Natural killer cell (primary cell): ENCODE data around the gene OR9Q1. TPM values are rescaled to one million over a fixed set of nuclear protein-coding genes. Genes with fewer than 3 reads are reported as not detected.

ENCODE experiments used
- ATAC-seq, 3 donors: fragments of 150-1000 bp in 2 of 3; fragments of 200-7000 bp in 1 of 3; cut with Tn5 transposase; 1 replicate in 1 of 3; 2 replicates in 2 of 3; pipeline ENCODE4 v1.10.0; 2021; ENCODE audit warnings: mild to moderate bottlenecking in 2 of 3, moderate library complexity in 2 of 3
- DNase-seq, 2 donors: peaks; one replicate each; pipeline versions ENCODE4 v3.0.0 to v3.0.0-alpha.2; 2013 to 2021; ENCODE audit warnings: mixed read lengths in 1 of 2
- H3K27ac ChIP-seq: one replicate; pipeline ENCODE4 v1.5.1; 2013; ENCODE audit warnings: mild to moderate bottlenecking, low read length
- H3K27me3 ChIP-seq: one replicate; pipeline ENCODE4 v1.6.1; 2013; ENCODE audit warnings: low read length; ENCODE audit not compliant: control insufficient read depth, insufficient read depth
- H3K36me3 ChIP-seq: one replicate; pipeline ENCODE4 v1.6.1; 2013; ENCODE audit warnings: low read length; ENCODE audit not compliant: control insufficient read depth, insufficient read depth
- H3K4me1 ChIP-seq: one replicate; pipeline ENCODE4 v1.6.1; 2013; ENCODE audit warnings: low read length; ENCODE audit not compliant: control insufficient read depth, insufficient read depth
- H3K4me3 ChIP-seq: one replicate; pipeline ENCODE4 v1.5.1; 2013; ENCODE audit warnings: low read length
- H3K9me3 ChIP-seq: one replicate; pipeline ENCODE4 v1.6.1; 2013; ENCODE audit warnings: low read length; ENCODE audit not compliant: control insufficient read depth, insufficient read depth
- H3K27ac Mint-ChIP-seq, 2 donors: one replicate each; pipeline ENCODE4 v1.8.0; 2022; ENCODE audit warnings: mild to moderate bottlenecking in 2 of 2, mixed read lengths in 2 of 2, moderate library complexity in 1 of 2
- H3K27me3 Mint-ChIP-seq, 2 donors: one replicate each; pipeline ENCODE4 v1.8.0; 2022; ENCODE audit warnings: low read depth in 2 of 2, mixed read lengths in 2 of 2
- H3K36me3 Mint-ChIP-seq: one replicate; pipeline ENCODE4 v1.8.0; 2022; ENCODE audit warnings: mixed read lengths
- H3K4me1 Mint-ChIP-seq, 2 donors: one replicate each; pipeline ENCODE4 v1.8.0; 2022; ENCODE audit warnings: mixed read lengths in 2 of 2
- H3K4me3 Mint-ChIP-seq: one replicate; pipeline ENCODE4 v1.8.0; 2022; ENCODE audit warnings: mild to moderate bottlenecking, moderate library complexity, mixed read lengths
- H3K9me3 Mint-ChIP-seq, 2 donors: one replicate each; pipeline ENCODE4 v1.8.0; 2022; ENCODE audit warnings: mixed read lengths in 2 of 2
- WGBS: methylation state at CpG from one replicate; pipeline ENCODE4 v1.1.7; 2013; ENCODE audit warnings: missing lambda C conversion rate; ENCODE audit not compliant: insufficient coverage; 5-methylcytosine and 5-hydroxymethylcytosine counted together
- intact Hi-C: fragments of 100-400 bp; cut with micrococcal nuclease; formaldehyde crosslinking; loops from one replicate; pipeline ENCODE4 v1.14.2; 2022
- total RNA-seq, 4 donors: library from RNA; stranded (reverse); fragments of 120-200 nt in 1 of 4; gene quantifications; one replicate each; pipeline versions ENCODE4 v1.2.3 to v1.2.4, GENCODE V29; 2013 to 2022
- TF ChIP-seq, protein P1 (sequence below): fragments of 200-600 bp; IDR thresholded peaks from one replicate; pipeline ENCODE4 v1.8.0; 2022; ENCODE audit warnings: antibody characterized with exemption

The OR9Q1 gene
- total RNA-seq, 3 donors from 2014 or later (not counting 1 experiment from before 2014, with no cell fraction given): not detected

DNA sequence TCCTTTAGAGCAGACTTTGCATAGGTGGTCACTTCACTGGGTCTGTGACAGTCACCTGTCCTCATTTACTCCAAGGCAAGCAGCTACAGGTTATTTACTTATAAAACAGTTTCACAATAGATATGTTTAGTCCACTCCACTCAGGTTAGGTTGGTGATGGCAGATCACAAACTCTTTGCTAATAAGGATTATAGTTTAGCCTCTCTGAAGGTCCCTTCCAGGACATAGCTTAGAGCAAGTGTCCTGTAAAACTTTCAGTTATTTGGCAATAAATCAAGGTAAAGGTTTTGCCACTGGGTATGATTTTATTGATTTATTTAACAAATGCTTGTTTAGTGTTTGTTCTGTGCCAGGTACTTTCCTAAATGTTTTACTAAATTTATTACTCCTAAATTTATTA, 15.9 kb downstream of the OR9Q1 start:
- H3K9me3 Mint-ChIP-seq: peaks cover 0 to 2% of the 10 kb centered on the region in 2 donors
- H3K27me3 ChIP-seq: no peaks in the 10 kb centered on the region
- H3K9me3 ChIP-seq: no peaks in the 10 kb centered on the region
- intact Hi-C loops: no loop called here
- no peak overlapping the region for H3K27ac Mint-ChIP-seq
- H3K36me3 ChIP-seq: no peaks in the 10 kb centered on the region
- no peak overlapping the region for H3K27ac ChIP-seq
- no peaks in the 10 kb centered on the region for H3K36me3 Mint-ChIP-seq
- no peaks in the 10 kb centered on the region for H3K27me3 Mint-ChIP-seq
- ATAC-seq (no peak), DNase-seq (no peak)
- H3K4me1 Mint-ChIP-seq: no peaks in the 10 kb centered on the region
- TF ChIP-seq, protein P1, sequence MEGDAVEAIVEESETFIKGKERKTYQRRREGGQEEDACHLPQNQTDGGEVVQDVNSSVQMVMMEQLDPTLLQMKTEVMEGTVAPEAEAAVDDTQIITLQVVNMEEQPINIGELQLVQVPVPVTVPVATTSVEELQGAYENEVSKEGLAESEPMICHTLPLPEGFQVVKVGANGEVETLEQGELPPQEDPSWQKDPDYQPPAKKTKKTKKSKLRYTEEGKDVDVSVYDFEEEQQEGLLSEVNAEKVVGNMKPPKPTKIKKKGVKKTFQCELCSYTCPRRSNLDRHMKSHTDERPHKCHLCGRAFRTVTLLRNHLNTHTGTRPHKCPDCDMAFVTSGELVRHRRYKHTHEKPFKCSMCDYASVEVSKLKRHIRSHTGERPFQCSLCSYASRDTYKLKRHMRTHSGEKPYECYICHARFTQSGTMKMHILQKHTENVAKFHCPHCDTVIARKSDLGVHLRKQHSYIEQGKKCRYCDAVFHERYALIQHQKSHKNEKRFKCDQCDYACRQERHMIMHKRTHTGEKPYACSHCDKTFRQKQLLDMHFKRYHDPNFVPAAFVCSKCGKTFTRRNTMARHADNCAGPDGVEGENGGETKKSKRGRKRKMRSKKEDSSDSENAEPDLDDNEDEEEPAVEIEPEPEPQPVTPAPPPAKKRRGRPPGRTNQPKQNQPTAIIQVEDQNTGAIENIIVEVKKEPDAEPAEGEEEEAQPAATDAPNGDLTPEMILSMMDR: no peak
- no peaks in the 10 kb centered on the region for H3K4me1 ChIP-seq
- H3K4me3 ChIP-seq: no peak overlapping the region
- H3K4me3 Mint-ChIP-seq: no peak overlapping the region

DNA sequence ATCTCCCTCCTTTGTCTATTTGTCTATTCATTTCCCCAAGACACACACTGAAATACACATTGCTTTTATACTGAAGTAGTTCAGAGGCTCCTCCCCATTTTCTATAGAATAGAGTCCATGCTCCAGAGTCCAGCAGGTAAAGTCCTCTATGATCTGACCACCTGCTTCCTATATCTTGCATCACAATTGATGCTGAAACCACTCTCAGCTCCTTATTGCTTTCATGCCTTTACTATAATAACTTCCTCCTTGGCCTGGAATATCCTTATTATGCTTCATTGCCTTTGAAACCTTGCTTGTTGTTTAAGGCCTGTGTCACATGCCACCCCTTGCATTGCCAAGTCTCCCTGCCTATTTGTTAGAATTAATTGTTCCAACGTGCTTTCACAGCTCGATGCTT, 19.7 kb downstream of the OR9Q1 start:
- no CpG with 5 or more reads among the region's 2 CpGs for WGBS
- no peak overlapping the region for H3K4me3 Mint-ChIP-seq
- ATAC-seq (no peak), DNase-seq (no peak)
- Histone ChIP-seq H3K27ac (no peak overlapping the region), H3K9me3 (no peaks in the 10 kb centered on the region), H3K27me3 (no peaks in the 10 kb centered on the region), H3K4me1 (no peaks in the 10 kb centered on the region), H3K36me3 (no peaks in the 10 kb centered on the region), H3K4me3 (no peak overlapping the region)
- no peaks in the 10 kb centered on the region for H3K27me3 Mint-ChIP-seq
- H3K4me1 Mint-ChIP-seq: no peaks in the 10 kb centered on the region
- no peaks in the 10 kb centered on the region for H3K36me3 Mint-ChIP-seq
- H3K27ac Mint-ChIP-seq: no peak overlapping the region
- TF ChIP-seq, protein P1: no peak
- intact Hi-C loops: no loop called here
- no peaks in the 10 kb centered on the region for H3K9me3 Mint-ChIP-seq

DNA sequence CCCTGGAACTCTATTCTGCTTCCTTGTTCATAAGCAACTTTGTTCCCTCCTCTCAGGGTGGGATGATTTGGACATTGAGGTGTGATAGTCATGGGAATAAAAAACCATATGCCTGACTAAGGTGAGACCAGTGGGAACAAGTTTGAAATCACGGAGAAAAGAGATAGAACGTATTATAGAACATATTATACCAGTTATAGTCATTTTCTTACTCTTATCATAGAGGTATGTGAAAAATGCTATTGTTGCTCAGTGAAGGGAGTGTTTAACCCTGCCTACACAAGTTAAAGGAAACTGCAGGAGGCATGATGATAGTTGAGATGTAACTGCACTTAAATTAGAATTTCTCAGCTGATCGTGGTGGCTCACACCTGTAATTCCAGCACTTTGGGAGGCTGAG, 22.6 kb downstream of the OR9Q1 start:
- Mint-ChIP-seq H3K9me3 (no peaks in the 10 kb centered on the region), H3K36me3 (no peaks in the 10 kb centered on the region), H3K4me3 (no peak overlapping the region), H3K27ac (no peak overlapping the region), H3K27me3 (no peaks in the 10 kb centered on the region), H3K4me1 (no peaks in the 10 kb centered on the region)
- no peak overlapping the region for H3K27ac ChIP-seq
- no peak for DNase-seq
- H3K36me3 ChIP-seq: no peaks in the 10 kb centered on the region
- H3K4me3 ChIP-seq: no peak overlapping the region
- TF ChIP-seq, protein P1: no peak
- no peaks in the 10 kb centered on the region for H3K9me3 ChIP-seq
- H3K27me3 ChIP-seq: no peaks in the 10 kb centered on the region
- ATAC-seq: no peak
- 81% methylated on average over 1 of the region's 3 CpGs for WGBS
- H3K4me1 ChIP-seq: no peaks in the 10 kb centered on the region
- intact Hi-C loops: no loop called here

DNA sequence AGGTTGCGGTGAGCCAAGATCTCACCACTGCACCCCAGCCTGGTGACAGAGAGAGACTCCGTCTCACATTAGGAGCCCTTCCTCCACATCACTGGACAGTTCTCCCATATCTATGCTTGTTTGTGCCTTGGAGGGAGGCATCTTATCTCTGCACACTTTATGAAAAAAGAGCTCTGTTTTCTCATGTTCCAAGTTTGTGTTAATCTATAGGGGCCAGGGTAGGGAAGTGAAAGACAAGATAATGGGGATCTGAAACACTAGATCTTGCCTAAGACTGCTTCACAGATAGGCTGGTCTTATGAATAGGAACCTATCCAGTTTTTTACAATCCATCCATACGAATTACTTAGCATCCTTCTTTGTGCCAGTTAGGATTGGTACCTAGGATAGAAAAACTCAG, 24.1 kb downstream of the OR9Q1 start:
- no peak for ATAC-seq
- TF ChIP-seq, protein P1: no peak
- intact Hi-C loops: no loop called here
- no peak overlapping the region for H3K4me3 ChIP-seq
- DNase-seq: no peak
- Mint-ChIP-seq H3K4me3 (no peak overlapping the region), H3K9me3 (no peaks in the 10 kb centered on the region), H3K36me3 (no peaks in the 10 kb centered on the region), H3K27ac (no peak overlapping the region), H3K4me1 (no peaks in the 10 kb centered on the region), H3K27me3 (no peaks in the 10 kb centered on the region)
- no peak overlapping the region for H3K27ac ChIP-seq
- H3K9me3 ChIP-seq: no peaks in the 10 kb centered on the region
- H3K4me1 ChIP-seq: no peaks in the 10 kb centered on the region
- H3K36me3 ChIP-seq: no peaks in the 10 kb centered on the region
- WGBS: 95% methylated on average over 1 of the region's 3 CpGs
- no peaks in the 10 kb centered on the region for H3K27me3 ChIP-seq
